ENCODE results near the gene MAP3K2. TPM values are rescaled to one million over a fixed set of nuclear protein-coding genes. Genes with fewer than 3 reads are reported as not detected.

MAP3K2 gene
- total RNA-seq, 4 donors from 2014 or later = 58.9 to 68.5 (median 63.0) TPM

- WGBS, 2 donors = 0 to 5% methylated on average over 4 of the region's 4 CpGs
- intact Hi-C loops (cut with DNase I; ENCODE audit: low total_unique reads) = no loop called here
- no peak overlapping the region for H3K4me3 ChIP-seq (ENCODE audit: low read depth, poor library complexity, severe bottlenecking)
- peak; percentile 92 to 97 for DNase-seq (ENCODE audit: low spot score in 2 of 2)
- TF ChIP-seq POLR2A (IDR thresholded peaks at IDR 0.05) (no peak), CTCF (IDR thresholded peaks at IDR 0.05) (no peak)
Measured at GRCh38 chr2:127398239-127398590, 10.4 kb upstream of the MAP3K2 start.

- no peak for TF ChIP-seq POLR2A (IDR thresholded peaks at IDR 0.05)
- no peak for TF ChIP-seq CTCF (IDR thresholded peaks at IDR 0.05)
- 47 to 72% methylated on average over 7 to 9 of the region's 9 CpGs for WGBS, 2 donors
- no peak for DNase-seq (ENCODE audit: low spot score in 2 of 2)
- intact Hi-C loops (cut with DNase I; ENCODE audit: low total_unique reads) = no loop called here
- no peak overlapping the region for H3K4me3 ChIP-seq (ENCODE audit: low read depth, poor library complexity, severe bottlenecking)
Measured at GRCh38 chr2:127397568-127398238, 9.9 kb upstream of the MAP3K2 start.

GRCh38 chr2:127394492-127394891, 6.7 kb upstream of the MAP3K2 start:
- DNase-seq (ENCODE audit: low spot score in 2 of 2) = no peak
- no peak overlapping the region for H3K4me3 ChIP-seq (ENCODE audit: low read depth, poor library complexity, severe bottlenecking)
- intact Hi-C loops (cut with DNase I; ENCODE audit: low total_unique reads) = no loop called here
- WGBS, 2 donors = 83 to 89% methylated on average over 3 of the region's 3 CpGs
- TF ChIP-seq POLR2A (IDR thresholded peaks at IDR 0.05) (no peak), CTCF (IDR thresholded peaks at IDR 0.05) (no peak)

DNA sequence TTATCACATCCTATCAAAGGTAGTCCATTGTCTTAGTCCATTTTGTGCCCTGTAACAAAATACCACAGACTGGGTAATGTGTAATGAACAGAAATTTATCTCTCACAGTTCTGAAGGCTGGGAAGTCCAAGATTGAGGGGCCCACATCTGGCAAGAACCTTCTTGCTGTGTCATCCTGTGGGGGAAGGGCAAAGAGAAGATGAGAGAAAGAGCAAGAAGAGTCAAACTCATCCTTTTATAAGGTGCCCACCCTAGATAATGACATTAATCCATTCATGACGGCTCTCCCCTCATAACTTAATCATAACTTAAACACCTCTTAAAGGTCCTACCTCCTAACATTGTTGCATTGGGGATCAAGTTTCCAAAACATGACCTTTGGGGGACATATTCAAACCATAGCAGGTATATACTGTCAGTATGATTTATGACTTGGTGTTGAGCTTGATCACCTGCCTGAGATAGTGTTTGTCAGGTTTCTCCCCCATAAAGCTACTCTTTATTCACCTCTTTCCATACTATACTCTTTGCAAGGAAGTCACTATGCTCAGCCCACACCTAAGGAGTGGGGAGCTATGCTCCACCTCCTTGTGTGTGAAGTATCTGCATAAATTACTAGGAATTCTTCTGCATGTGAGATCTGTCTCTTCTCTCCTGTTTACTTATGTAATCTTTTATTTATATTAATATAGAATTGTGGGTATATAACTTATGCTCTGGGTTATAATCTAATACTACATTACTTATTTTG, 5.2 kb upstream of the MAP3K2 start:
- no peak overlapping the region for H3K4me3 ChIP-seq (ENCODE audit: low read depth, poor library complexity, severe bottlenecking)
- no peak for TF ChIP-seq CTCF (IDR thresholded peaks at IDR 0.05)
- TF ChIP-seq POLR2A (IDR thresholded peaks at IDR 0.05) = no peak
- intact Hi-C loops (cut with DNase I; ENCODE audit: low total_unique reads) = no loop called here
- WGBS, 2 donors = 97 to 100% methylated on average over 1 of the region's 1 CpG
- no peak for DNase-seq (ENCODE audit: low spot score in 2 of 2)

DNA sequence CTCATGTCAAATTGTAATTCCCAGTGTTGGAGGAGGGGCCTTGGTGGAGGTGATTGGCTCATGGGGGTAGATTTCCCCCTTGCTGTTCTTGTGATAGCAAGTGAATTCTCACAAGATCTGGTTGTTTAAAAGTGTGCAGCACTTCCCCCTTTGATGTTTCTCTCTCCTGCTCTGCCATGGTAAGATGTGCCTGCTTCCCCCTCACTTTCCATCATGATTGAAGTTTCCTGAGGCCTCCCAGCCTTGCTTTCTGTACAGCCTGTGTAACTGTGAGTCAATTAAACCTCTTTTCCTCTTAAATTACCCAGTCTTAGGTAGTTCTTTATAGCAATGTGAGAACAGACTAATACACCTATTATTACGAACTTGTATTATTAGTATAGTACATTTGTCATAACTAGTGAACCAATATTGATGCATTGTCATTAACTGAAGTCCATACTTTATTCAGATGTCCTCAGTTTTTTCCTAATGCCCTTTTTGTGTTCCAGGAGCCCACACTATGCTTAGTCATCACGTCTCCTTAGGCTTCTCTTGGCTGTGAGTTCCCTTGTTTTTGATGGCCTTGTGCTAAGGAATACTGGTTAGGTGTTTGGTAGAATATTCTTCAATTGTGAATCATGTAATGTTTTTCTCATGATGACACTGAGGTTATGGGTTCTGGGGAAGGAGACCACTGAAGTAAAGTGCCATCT, 4.5 kb upstream of the MAP3K2 start:
- TF ChIP-seq CTCF (IDR thresholded peaks at IDR 0.05) (no peak), POLR2A (IDR thresholded peaks at IDR 0.05) (no peak)
- no peak overlapping the region for H3K4me3 ChIP-seq (ENCODE audit: low read depth, poor library complexity, severe bottlenecking)
- intact Hi-C loops (cut with DNase I; ENCODE audit: low total_unique reads) = no loop called here
- 80 to 83% methylated on average over 2 of the region's 2 CpGs for WGBS, 2 donors
- DNase-seq (ENCODE audit: low spot score in 2 of 2) = no peak
